Esophagus mucosa (tissue), 1 donor: ENCODE measurements around the gene TFAP2A. TPM values are rescaled to one million over a fixed set of nuclear protein-coding genes. Genes with fewer than 3 reads are reported as not detected.

Experiments
- ATAC-seq: fragments of 200-7000 bp; cut with Tn5 transposase; one replicate; pipeline ENCODE4 v1.9.1; 2020
- total RNA-seq: library from RNA; stranded (reverse); gene quantifications from one replicate; pipeline ENCODE4 v1.2.4, GENCODE V29; 2023
- donor health status: DM: yes; HTN: yes; CAD: no.

The TFAP2A gene
- total RNA-seq, 1 donor from 2014 or later = 59.6 TPM

DNA sequence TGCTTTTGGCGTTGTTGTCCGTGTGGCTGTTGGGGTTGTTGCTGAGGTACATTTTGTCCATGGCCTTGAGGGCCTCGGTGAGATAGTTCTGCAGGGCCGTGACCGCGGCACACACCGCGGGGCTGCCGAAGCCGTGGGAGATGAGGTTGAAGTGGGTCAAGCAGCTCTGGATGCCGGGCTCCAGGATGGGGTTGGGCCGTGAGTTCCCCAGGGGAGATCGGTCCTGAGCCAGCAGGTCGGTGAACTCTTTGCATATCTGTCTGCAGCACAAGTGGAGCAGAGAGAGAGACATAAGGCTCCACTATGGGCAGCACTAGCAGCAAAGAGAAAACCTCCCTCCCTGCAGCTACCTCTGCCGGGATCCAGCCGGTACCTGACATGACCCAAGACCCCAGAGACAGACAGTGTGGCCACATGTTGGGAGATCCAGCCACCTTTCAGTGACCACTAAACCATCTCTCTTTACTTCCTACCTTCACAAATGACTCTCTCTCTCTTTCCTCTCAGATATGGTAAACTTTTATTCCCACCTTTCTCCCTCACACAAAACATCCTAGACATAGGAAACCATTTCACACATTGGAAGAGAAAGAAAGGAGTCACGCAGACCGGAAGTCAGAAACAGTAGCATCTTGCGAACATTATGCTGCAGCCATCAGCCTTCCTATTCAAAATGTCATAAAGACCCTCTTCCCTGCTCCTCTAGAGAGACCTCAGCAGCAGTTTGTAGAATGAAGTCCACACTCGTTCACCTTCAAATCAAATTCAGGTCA is 16.2 kb downstream of the TFAP2A start:
- peak; percentile 7 for ATAC-seq

DNA sequence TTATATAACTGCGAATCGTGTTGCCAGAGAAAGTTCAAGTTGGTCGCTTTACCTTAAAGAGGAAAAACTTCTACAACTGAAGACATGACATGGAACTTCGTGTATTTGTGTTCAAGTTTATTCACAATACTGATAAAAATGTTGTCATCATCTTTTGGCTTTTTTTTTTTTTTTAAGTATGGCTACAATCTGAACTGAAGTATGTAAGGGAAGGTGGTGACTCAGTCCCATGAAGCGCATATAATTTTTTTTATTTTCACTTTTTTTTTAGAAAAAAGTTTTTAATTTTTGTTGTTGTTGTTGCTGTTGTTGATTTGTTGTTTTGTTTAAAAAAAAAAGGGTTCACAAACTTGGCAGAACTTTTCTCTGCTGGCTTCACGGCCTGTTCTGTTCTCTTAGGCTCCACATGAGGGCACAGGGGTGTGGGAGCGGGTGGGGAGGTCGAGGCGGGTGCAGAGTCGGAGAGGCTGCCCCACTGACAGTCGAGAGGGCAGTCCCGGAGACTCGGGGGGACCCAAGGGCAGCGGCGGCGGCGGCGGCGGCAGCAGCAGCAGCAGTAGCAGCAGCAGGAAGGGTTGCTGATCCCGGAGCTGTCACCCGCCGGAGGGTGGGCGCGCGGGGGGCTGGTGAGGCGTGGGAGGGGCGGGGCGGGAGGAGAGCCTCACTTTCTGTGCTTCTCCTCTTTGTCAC is 17.0 kb downstream of the TFAP2A start:
- ATAC-seq = peak; percentile 27

DNA sequence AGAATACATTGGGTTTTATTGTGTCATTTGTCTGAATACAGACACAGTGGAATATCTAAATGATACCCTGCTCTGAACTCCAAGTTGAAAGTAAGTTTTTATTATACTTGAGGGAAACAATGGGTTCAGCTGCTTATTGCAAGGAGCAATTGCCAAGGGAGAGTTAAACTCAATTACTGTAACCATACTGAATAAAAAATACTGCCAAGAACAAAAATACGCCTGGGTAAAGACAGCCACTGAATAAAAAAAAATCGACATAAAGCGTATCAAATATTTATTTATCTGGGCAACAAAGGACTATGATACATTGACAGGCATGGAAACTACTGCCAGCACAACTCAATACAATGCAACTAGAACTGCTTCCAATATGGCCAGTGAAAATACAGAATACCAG is 18.1 kb downstream of the TFAP2A start:
- ATAC-seq = no peak

DNA sequence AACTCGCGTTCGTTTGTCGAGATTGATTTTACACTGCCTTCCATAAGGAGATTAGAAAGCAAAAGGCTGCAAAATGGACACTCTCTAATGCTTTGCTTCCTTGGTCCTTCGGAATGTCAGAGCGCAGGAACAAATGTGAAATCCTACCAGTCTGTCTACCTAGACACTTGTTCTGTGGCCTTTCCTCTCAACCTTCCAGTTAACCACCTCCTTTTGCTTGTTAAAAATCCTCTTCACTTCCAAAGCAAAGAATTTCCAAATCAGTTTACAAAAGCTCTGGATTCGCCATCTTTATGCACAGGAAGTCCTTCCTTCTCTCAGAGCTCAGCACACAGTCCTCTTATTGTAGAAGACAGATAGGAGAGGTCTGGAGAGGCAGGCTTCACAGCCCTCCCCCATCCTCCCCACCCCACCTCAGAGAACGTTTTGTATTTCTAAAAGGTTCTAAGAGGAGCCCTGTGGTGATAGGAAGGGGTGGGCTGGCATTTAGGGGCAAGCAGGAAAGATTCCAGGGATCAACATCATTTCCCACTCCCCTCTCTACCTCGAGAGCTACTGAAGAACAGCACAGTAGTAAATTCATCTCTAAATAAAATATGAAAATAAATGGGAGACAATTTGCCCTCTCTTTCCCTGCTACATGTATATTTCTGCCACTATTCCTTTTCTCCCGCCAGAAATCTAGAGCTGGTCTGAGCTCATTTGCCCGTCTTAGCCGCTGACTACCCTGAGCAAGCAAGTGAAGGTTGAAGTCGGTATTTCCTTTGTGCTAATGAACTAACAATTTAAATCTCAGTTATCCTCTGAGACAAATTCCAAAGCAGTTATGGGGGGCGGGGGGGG is 18.9 kb downstream of the TFAP2A start:
- ATAC-seq = no peak

DNA sequence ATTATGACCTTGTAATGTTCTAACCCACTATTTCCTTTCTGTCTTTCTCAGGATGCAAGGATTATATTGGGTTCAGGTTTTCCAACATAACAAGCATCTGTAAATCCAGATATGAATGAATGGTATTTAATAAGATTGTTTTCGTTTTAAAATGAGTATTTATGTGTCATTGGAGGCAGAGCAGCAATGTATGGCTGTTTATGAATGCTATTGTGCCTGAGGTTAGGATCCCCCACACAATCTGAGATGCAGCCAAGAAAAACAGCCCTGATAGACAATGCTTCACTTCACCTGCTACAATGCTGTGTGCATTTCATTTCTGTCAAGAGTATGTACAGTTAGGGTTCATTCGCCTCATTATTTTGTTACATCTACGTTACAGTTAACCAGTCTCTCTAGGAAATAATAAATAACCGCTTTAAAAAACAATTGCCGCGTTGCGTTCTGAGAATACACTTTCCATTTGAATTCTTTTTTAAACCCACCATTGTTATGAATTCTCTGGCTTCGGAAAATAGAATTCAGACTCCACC is 19.6 kb downstream of the TFAP2A start:
- ATAC-seq = no peak

DNA sequence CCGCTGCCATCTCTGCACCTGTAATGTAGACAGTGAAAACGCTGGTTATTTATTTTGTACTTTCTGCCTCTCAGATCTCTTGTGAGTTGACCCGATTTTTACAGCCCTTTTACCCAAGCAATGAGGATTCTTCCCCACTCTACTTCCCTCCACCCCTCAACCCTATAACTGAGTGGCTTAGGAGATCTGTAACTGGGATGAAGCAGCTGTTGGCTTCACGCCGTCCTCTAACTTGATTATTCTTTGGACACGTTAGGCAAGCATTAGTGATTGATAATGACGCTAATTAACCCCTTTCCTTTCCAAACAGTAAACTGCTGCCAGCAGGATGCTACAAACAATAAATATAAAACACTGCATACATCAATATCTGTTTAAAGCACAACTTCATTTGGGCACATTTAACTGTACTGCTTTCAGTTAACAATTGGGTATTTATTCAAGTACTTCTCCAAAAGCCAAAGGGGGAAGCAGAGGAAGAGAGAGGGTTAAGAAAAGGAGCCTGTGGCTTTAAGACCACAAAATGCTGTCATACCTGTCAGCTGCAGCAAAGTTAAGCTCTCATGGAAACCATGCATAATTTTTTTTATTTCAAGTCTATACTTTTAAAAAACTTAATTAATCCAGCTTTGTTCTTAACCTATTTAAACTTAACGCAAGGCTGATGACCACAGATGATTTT is 21.2 kb downstream of the TFAP2A start:
- ATAC-seq = no peak

DNA sequence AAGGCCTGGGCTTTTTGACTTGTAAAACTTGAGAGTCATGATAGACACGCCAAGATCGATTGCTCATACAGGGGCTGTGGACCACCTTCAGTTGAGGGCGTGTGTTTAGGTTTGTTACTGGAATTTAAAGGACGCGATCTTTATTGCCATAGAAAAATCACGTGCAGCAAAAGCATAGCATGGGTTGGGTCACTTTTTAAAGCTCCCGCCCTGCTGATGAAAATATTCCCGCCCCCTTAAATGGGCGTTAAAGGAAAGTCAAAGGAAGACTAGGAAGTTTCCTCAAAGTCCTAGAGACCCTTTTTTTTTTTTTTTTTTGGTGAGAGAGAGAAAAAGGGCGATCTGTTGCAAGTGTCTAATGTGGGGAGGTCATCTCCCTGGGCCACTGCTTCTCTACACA is 23.1 kb downstream of the TFAP2A start:
- no peak for ATAC-seq

DNA sequence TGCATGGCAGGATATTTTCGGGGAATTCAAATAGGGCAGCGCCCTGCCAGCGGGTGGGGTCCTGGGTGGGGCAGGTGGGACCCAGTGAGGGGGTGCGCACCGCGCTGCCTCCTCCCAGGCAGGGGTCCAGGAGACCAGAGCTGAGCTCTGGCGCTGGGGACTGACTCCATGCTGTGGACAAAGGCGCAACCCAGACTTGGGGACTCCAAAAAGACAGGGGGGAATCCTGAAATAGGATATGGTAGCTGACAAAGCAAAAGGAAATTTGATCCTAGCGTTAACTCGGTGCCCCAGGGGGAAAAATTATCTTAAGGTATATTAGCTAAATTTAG is 23.6 kb downstream of the TFAP2A start:
- no peak for ATAC-seq

DNA sequence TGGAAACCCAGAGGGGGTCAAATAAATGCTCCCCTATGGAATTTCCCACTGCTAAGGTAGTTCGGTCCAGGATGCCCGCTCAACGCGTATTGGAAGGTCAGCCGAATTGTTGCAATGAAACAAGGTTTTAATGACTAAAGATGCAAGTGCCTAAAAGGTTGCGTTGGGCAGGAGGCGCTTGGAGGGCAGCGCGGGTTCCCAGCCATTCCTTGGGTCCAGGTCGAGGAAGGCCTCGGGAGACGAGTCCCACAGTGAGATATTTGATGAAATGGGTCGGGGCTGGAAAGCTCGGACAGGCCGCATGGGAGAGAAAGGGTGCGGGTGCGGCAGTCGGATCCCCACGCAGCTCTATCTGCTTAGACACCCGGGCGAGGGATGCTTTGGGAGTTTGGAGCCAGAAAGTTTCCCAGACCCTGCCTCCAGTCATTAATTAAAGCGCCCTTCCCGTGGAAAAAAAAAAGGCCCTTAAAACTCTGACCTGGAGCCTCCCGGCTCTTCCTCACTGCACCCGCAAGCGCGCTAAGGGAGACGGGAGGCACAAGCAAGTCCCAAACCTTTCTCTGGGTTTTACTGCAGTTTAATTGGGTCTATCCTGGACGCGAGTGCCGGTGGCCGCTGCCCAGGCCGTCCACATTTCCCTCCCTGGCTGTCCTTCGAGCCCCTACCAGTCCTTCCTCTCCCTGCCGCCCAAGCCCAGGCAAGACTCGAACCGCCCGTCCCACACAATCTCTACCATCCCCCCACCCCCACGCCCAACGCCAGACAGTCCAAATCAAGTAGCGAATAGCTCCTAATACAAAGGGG is 24.2 kb downstream of the TFAP2A start:
- no peak for ATAC-seq

DNA sequence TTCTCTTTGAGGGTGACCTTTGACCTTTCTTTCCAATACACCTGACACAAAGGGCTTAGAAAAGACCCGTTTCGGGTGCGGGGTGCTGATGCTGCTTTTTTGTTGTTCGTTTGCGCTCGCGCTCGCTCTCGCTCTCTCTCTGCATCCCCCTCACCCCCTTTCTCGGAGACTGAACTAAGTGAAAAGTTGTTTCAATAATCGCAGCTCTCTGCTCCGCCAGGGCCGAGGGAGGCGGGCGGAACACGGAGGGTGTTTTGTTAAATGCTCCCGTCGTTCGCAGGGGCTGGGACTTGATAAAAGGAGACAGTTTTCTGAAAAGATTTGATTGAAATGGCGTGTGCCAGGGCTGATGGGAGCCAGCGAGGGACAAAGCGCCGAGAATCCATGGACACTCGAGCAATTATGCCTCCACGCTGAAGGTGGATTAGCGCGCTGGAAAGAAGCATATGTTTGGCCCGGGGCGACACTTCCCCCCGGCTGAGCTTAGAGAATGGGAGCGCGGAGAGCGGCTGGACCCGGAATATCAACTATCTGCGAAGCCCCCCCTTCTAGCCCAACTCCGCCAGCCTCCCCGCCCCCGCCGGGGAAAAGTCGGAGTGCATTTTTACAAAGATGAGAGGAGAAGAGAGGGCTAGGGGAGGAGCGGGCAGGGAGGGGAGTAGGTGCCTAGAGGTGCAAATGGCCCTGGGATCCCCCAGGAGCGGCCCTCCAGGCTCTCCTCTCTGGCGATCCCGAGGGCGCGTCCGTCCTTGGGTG is 25.0 kb downstream of the TFAP2A start:
- no peak for ATAC-seq

DNA sequence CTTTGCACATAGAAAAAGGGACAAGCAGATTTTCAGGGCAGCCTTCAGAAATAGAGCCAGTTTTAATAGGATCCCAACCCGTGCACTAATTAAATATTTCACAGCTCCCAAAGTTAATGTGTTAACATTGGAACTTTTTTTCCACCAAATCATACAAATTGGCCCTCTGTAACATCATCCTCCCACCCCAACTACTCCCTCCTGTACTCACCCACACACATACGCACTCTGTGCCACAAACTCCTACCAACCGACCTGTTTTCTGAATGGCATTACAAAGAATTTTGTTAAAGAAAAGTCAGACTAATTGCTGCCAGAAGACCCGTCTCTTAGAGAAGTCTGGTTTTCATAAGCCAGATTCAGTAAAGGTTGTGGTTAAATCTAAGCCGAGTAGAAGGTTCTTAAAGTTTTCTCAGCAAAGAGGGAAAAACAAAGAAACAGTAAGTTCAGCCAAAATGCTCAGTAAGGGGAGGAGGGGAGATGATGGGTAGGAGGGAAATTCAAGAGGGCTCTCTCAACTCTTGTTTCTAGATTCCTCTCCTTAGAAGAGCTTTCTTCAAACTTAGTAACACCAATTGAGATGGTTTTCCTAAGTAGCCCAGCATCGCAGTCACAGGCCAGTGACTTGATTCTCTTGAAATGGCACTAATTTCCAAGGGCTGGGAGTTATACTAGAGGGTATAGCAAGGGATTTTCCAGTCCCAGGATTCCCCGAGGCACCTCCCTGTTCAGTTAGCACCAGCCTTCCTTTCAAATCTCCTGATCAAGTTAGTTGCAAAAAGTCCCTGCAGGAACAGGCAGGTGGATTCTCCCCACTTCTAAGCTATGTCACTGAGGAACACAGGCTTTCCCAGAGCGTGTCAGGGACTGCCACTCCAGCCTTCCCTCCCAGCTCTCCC is 27.9 kb downstream of the TFAP2A start:
- no peak for ATAC-seq

DNA sequence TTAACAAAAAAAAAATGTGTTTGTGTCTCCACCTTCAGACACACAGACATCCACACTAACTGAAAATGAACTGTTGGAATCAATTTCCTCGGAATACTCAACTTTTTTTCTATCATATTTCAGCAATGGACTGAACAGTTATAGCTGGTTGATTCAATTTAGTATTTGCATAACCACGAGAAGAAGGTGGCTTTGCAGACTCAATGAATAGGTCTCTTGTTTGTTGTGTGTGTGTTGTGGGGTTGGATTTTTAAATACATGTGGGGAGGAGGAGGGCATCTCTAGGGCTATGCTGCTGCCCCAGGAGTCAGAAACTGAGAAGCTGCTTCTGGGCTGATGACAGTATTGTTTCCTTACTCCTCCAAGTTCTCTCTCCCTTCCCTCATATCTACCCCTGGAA is 28.7 kb downstream of the TFAP2A start:
- no peak for ATAC-seq

DNA sequence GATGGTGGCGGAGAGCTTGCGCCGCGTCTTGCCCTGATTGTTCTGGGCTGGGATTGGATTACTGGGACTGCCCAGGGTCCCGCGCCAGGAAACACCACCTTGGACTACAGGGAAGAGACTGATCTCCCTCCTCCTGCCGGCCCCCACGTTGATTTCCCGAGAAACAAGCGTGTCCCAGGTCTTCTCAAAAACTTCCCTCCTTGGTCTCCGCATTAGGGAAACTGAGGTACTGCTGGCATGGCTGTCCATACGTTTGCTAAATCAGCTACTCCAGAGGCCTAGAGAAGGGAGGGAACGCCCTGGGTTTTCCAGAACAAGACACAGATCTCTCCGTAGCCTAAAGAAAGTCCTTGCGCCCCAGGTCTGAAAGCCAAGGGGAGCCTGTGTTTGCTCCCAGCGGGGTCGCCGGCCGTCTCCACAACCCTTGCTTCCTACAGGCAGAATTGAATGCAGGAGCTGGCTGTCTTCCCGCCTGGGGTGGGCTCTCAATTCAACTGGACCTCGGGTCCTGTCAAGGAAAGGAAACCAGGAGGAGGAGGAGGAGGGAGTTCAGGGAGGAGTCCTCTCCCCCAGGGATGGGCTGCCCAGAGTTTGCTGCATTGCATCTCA is 29.2 kb downstream of the TFAP2A start:
- no peak for ATAC-seq

DNA sequence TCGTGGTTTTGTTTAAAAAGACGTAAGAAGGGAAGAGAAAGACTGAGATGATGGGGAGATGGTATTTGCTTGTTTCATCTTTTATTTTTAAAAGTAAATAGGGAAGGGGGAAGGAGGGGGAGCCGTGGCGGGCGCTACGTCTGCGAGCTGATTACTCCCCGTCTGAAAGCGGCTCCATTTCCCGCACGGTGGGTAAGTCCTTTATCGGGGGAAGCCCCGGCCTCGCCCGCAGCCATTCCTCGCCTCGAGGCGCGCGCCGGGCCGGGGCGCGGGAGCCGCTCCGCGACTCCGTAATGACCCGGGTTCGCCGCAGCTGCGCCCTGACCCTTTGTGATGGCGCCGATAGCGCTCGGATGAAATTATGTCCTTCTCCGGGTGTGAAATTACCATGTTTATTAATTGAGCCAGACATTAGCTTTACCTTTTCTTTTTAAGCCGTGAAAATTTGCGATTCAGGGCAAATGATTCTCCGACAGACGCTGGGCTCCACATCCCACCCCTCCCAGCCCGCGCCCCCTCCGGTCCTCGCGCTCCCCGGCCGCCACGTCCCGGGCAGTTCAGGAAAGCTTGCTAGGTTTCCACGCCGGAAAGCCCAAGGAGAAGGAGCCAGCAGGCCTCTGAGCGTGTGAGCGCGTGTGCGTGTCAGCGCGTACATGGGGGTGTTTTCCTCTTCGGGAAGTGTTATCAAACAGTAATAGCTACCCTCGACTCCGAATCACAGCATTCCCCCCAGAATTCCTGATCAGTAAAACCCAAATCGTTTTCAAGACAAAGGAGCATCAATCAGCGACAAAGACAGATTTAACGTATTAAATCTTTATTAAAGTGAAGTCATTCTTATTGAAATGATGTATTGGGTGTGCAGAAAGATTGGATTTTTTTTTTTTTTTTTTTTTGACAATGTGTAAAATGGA is 30.0 kb downstream of the TFAP2A start:
- no peak for ATAC-seq

DNA sequence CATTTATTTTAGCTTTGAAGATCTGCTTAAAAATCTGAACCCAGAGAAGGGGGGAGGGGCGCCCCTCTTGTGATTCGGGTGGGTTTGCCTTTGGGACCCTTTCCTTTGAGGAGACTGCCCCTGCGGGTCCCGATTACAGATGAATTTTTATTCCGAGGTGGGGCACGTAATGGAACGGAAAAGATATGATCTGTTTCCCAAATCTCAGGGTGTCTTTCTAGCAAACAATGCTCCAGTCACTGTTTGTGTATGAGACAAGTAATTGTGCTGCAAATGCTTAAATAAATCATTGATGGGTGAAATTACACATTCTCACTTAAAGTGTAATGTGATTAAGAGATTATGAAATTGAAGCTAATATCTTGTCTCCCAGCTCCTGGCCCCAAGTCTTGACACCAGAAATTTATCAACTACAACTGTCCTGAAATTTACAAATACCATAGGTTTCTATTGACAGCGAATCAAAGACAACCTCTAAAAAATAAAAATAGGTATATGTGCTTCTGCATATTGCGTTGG is 30.7 kb downstream of the TFAP2A start:
- no peak for ATAC-seq

DNA sequence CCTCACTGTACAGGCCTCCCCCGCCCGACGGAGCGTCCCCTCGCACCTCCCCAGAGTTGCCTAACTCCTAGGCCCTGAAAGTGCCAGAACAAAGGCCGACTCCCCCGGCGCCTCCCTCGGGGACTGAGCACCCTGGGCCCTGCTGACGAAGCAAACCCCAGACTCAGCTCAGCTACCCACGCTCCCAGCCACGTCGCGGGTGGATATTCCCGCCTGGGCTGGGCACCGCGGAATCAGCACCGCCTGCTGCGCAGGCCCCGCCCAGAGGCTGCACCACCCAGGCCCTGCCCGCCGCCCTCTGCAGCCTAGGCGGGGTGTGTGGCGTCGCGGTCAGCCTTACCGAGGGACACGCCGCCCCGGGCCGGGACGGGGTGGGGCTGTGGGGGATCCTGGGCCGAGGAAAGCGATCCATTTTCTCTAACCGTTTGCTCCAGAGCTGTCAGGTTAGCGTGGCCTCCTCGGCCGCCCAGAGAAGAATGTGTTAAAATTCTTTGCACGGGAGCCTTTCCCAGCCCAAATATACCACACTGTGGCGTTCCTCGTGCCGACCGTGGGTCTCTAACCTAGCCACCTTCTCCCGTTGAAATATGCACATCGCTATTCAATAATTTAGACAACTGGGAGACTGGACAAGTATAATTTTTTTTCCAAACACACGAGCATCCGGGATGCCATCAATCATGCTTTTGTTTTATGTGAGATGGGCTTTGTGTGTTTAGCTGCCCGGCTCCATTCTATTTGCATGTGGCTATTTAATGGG is 31.4 kb downstream of the TFAP2A start:
- ATAC-seq = peak; percentile 90

DNA sequence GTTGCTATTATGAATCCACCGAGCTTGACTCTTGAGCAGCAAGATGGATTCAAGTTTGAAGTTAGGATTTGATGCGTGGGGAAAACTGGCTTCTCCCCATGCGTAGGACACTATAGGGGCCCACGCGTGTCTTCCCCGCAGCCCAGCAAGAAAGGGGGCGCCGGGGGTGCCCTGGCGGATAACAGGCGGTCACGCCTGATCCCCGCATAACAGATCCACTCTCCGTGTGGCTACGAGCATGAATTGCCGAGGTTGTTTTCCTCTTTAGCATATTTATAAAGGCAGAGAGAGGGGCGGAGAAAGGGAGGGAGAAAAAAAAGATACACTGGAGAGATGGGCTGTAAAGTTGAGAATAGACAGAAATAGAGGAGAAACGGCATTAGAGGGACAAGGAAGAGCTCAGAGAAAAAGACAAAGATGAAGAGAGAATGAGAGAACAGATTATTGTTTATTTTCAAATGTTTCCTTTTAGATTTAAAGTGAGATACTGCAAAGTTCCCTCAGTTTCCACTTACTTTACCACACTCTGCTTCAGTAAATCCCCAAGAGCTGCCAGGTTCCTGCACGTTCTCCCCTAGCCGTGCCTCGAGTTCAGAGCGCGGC is 32.0 kb downstream of the TFAP2A start:
- ATAC-seq = no peak
